RWPE2 (cell line): ENCODE results near the gene TRPM2.

Experiments
- ATAC-seq: fragments of 200-7000 bp; cut with Tn5 transposase; 3 replicates; pipeline ENCODE4 v1.9.1; 2021; ENCODE audit warnings: low read depth
- DNase-seq: peaks from one replicate; pipeline ENCODE4 v3.0.0-alpha.2; 2020; ENCODE audit warnings: low spot score
- H3K27ac ChIP-seq: fragments of 450-650 bp; 2 replicates; pipeline ENCODE4 v1.5.1; 2017; ENCODE audit warnings: mild to moderate bottlenecking; ENCODE audit not compliant: poor library complexity, severe bottlenecking
- H3K27me3 ChIP-seq: fragments of 250-450 bp; sonication (Bioruptor Pico); 2 replicates; pipeline ENCODE4 v1.5.1; 2021; ENCODE audit warnings: mild to moderate bottlenecking, moderate library complexity; ENCODE audit not compliant: insufficient read depth, poor library complexity, severe bottlenecking
- H3K36me3 ChIP-seq: fragments of 250-450 bp; sonication (Bioruptor Pico); 2 replicates; pipeline ENCODE4 v1.5.1; 2020; ENCODE audit warnings: low read depth, mild to moderate bottlenecking, moderate library complexity
- H3K4me1 ChIP-seq: fragments of 250-450 bp; sonication (Bioruptor Pico); 2 replicates; pipeline ENCODE4 v1.5.1; 2021; ENCODE audit warnings: mild to moderate bottlenecking, moderate library complexity; ENCODE audit not compliant: insufficient read depth, poor library complexity, severe bottlenecking
- H3K4me3 ChIP-seq: fragments of 250-450 bp; sonication (Bioruptor Pico); 2 replicates; pipeline ENCODE4 v1.5.1; 2021; ENCODE audit warnings: mild to moderate bottlenecking, moderate library complexity; ENCODE audit not compliant: severe bottlenecking
- H3K9me3 ChIP-seq: fragments of 250-450 bp; sonication (Bioruptor Pico); 2 replicates; pipeline ENCODE4 v1.5.1; 2021; ENCODE audit warnings: mild to moderate bottlenecking, moderate library complexity; ENCODE audit not compliant: severe bottlenecking
- CTCF ChIP-seq: fragments of 450-650 bp; IDR thresholded peaks from one replicate; pipeline ENCODE4 v1.5.1; 2017; ENCODE audit warnings: mild to moderate bottlenecking, moderate library complexity; ENCODE audit not compliant: poor library complexity, severe bottlenecking

The TRPM2 gene

GRCh38 chr21:44377201-44377921 is 23.9 kb downstream of the TRPM2 start:
- H3K36me3 ChIP-seq: no peaks in the 10 kb centered on the region
- H3K9me3 ChIP-seq: no peaks in the 10 kb centered on the region
- ATAC-seq: no peak; the same call in 2 of the 3 replicates
- no peak for TF ChIP-seq CTCF
- no peak overlapping the region for H3K4me3 ChIP-seq
- DNase-seq: no peak
- H3K27ac ChIP-seq: no peak overlapping the region
- H3K27me3 ChIP-seq: peaks cover 14% of the 10 kb centered on the region
- H3K4me1 ChIP-seq: no peaks in the 10 kb centered on the region

GRCh38 chr21:44377922-44378645 is 24.7 kb downstream of the TRPM2 start:
- no peaks in the 10 kb centered on the region for H3K36me3 ChIP-seq
- DNase-seq (no peak), ATAC-seq (no peak)
- no peak for TF ChIP-seq CTCF
- no peaks in the 10 kb centered on the region for H3K4me1 ChIP-seq
- no peak overlapping the region for H3K27ac ChIP-seq
- no peaks in the 10 kb centered on the region for H3K9me3 ChIP-seq
- no peak overlapping the region for H3K4me3 ChIP-seq
- H3K27me3 ChIP-seq: peaks cover 14% of the 10 kb centered on the region

GRCh38 chr21:44378646-44379514 is 25.5 kb downstream of the TRPM2 start:
- Histone ChIP-seq H3K36me3 (no peaks in the 10 kb centered on the region), H3K4me1 (no peaks in the 10 kb centered on the region), H3K4me3 (no peak overlapping the region), H3K27ac (no peak overlapping the region), H3K27me3 (peaks cover 17% of the 10 kb centered on the region), H3K9me3 (no peaks in the 10 kb centered on the region)
- no peak for DNase-seq
- no peak for ATAC-seq
- TF ChIP-seq CTCF: no peak

- Histone ChIP-seq H3K4me3 (no peak overlapping the region), H3K27me3 (peaks cover 17% of the 10 kb centered on the region), H3K9me3 (no peaks in the 10 kb centered on the region), H3K36me3 (no peaks in the 10 kb centered on the region), H3K27ac (no peak overlapping the region), H3K4me1 (no peaks in the 10 kb centered on the region)
- DNase-seq (no peak), ATAC-seq (no peak)
- TF ChIP-seq CTCF: no peak
Observed at GRCh38 chr21:44379515-44379848, 26.1 kb downstream of the TRPM2 start.
